Measurements from ENCODE around the gene LONP1.

LONP1 gene

GRCh38 chr19:5648464-5648863 is 71.5 kb downstream of the LONP1 start:
- DNase-seq (ENCODE audit: low read depth) = no peak

GRCh38 chr19:5646703-5647102 is 73.2 kb downstream of the LONP1 start:
- DNase-seq (ENCODE audit: low read depth) = no peak

GRCh38 chr19:5645409-5645808 is 74.5 kb downstream of the LONP1 start:
- DNase-seq (ENCODE audit: low read depth) = no peak

GRCh38 chr19:5644037-5644436 is 75.9 kb downstream of the LONP1 start:
- no peak for DNase-seq (ENCODE audit: low read depth)

- no peak for DNase-seq (ENCODE audit: low read depth)
Observed at GRCh38 chr19:5643060-5643459, 76.9 kb downstream of the LONP1 start.

GRCh38 chr19:5642204-5642603 is 77.7 kb downstream of the LONP1 start:
- no peak for DNase-seq (ENCODE audit: low read depth)
